K562 (cell line): Measurements from ENCODE around the gene KNSTRN. TPM values are rescaled to one million over a fixed set of nuclear protein-coding genes. Genes with fewer than 3 reads are reported as not detected.

Experiments
- BRD4 ChIP-seq: fragments of 200-600 bp; sonication (generic); IDR thresholded peaks from 2 replicates; pipeline ENCODE4 v1.6.1; 2017; ENCODE audit warnings: inconsistent platforms
- CREB3 ChIP-seq: fragments of 450-650 bp; conservative IDR thresholded peaks from 2 replicates; pipeline ENCODE4 v1.6.1; 2016; ENCODE audit warnings: missing genetic modification characterization, low read depth, mild to moderate bottlenecking, missing compliant biosample characterization, moderate library complexity
- HEY1 ChIP-seq: fragments of 250-450 bp; sonication (Bioruptor Pico); IDR thresholded peaks from 2 replicates; pipeline ENCODE4 v1.5.0; 2020; ENCODE audit warnings: mild to moderate bottlenecking, moderate library complexity, borderline replicate concordance
- NR2C2 ChIP-seq, 2 experiments: fragments of 200-800 bp in 1 of 2; sonication (Bioruptor generic) in 1 of 2; sonication (generic) in 1 of 2; formaldehyde crosslinking in 1 of 2; IDR thresholded peaks; 2 replicates each; pipeline versions ENCODE4 v1.6.1 to v1.8.0; 2016 to 2022; ENCODE audit warnings: mild to moderate bottlenecking in 1 of 2, missing compliant biosample characterization in 1 of 2, missing genetic modification characterization in 1 of 2, missing genetic modification reagents in 1 of 2
- PHF21A ChIP-seq: fragments of 450-650 bp; IDR thresholded peaks from 2 replicates; pipeline ENCODE4 v1.6.1; 2017; ENCODE audit warnings: low read depth, borderline replicate concordance
- RERE ChIP-seq: sonication (generic); formaldehyde crosslinking; IDR thresholded peaks from 2 replicates; pipeline ENCODE4 v1.8.0; 2023; ENCODE audit warnings: missing genetic modification reagents, mild to moderate bottlenecking, borderline replicate concordance
- RHOXF2B ChIP-seq: fragments of 250-450 bp; sonication (Bioruptor Pico); conservative IDR thresholded peaks from 2 replicates; pipeline ENCODE4 v1.5.1; 2021
- SFPQ ChIP-seq: fragments of 200-400 bp; formaldehyde crosslinking; IDR thresholded peaks from 2 replicates; pipeline ENCODE4 v1.6.1; 2017; ENCODE audit warnings: mild to moderate bottlenecking, low read depth, low read length, moderate library complexity
- SRSF1 ChIP-seq: fragments of 200-400 bp; formaldehyde crosslinking; IDR thresholded peaks from 2 replicates; pipeline ENCODE4 v1.6.1; 2017; ENCODE audit warnings: mild to moderate bottlenecking, low read depth, low read length, moderate library complexity
- TCF15 ChIP-seq: fragments of 250-450 bp; sonication (Bioruptor Pico); IDR thresholded peaks from 2 replicates; pipeline ENCODE4 v1.8.0; 2022; ENCODE audit warnings: moderate library complexity, mild to moderate bottlenecking, inconsistent platforms
- TCF3 ChIP-seq: sonication (generic); formaldehyde crosslinking; IDR thresholded peaks from 2 replicates; pipeline ENCODE4 v1.4.0; 2020; ENCODE audit warnings: mild to moderate bottlenecking, missing genetic modification reagents
- TRIM24 ChIP-seq, 2 experiments: fragments of 450-650 bp; IDR thresholded peaks; 2 replicates each; pipeline ENCODE4 v1.6.1; 2016
- ZNF140 ChIP-seq: fragments of 250-450 bp; sonication (Bioruptor Pico); IDR thresholded peaks from 2 replicates; pipeline ENCODE4 v1.8.0; 2021; ENCODE audit warnings: moderate library complexity, mild to moderate bottlenecking, inconsistent platforms
- ZNF239 ChIP-seq: fragments of 250-450 bp; sonication (Bioruptor Pico); IDR thresholded peaks from 2 replicates; pipeline ENCODE4 v1.4.0; 2020; ENCODE audit warnings: mild to moderate bottlenecking
- ZNF253 ChIP-seq: fragments of 250-450 bp; sonication (Bioruptor Pico); conservative IDR thresholded peaks from 2 replicates; pipeline ENCODE4 v1.6.1; 2021; ENCODE audit warnings: mild to moderate bottlenecking
- ZNF324 ChIP-seq: fragments of 250-450 bp; sonication (Bioruptor Pico); IDR thresholded peaks from 2 replicates; pipeline ENCODE4 v1.4.0; 2020; ENCODE audit warnings: mild to moderate bottlenecking
- ZNF408 ChIP-seq: fragments of 250-450 bp; sonication (Bioruptor Pico); IDR thresholded peaks from 2 replicates; pipeline ENCODE4 v1.4.0; 2020; ENCODE audit warnings: low read depth, mild to moderate bottlenecking, moderate library complexity
- ZNF586 ChIP-seq: fragments of 450-650 bp; formaldehyde crosslinking; conservative IDR thresholded peaks from 2 replicates; pipeline ENCODE4 v1.4.0; 2020; ENCODE audit warnings: mild to moderate bottlenecking, moderate library complexity
- ZNF699 ChIP-seq: fragments of 250-450 bp; sonication (Bioruptor Pico); IDR thresholded peaks from 2 replicates; pipeline ENCODE4 v1.8.0; 2021; ENCODE audit warnings: mild to moderate bottlenecking, moderate library complexity; ENCODE audit not compliant: insufficient replicate concordance
- polyA plus RNA-seq, 8 experiments: library from polyadenylated mRNA; depleted of rRNA in 4 of 8; stranded (reverse) in 5 of 8; unstranded in 3 of 8; fragments of >200 nt; fragmentation: Nextera tagmentation in 2 of 8; fragmentation: Illumina TruSeq in 1 of 8; extraction: Ambion mirVana in 2 of 8; extraction: Trizol in 1 of 8; gene quantifications; 2 replicates each; pipeline versions ENCODE4 v1.2.1 to v1.2.3, GENCODE V29; 2011 to 2014; ENCODE audit warnings: inconsistent platforms in 1 of 8, missing spikeins in 1 of 8
- total RNA-seq, 7 experiments: library from RNA; depleted of rRNA in 6 of 7; stranded (reverse); fragments of >200 nt in 6 of 7; fragmentation: Illumina TruSeq in 2 of 7; extraction: Trizol in 2 of 7; gene quantifications; 2 replicates each; pipeline versions ENCODE4 v1.2.1 to v1.2.3, GENCODE V29; 2011 to 2021; ENCODE audit warnings: low replicate concordance in 1 of 7

Gene KNSTRN
- total and polyA plus RNA-seq, 9 of the 15 experiments (the other 6 are each of a cell fraction or from before 2014, with no cell fraction given): 48.7 to 88.2 (median 66.3) TPM

- TF ChIP-seq RERE (CRISPR knock-in tag) (no peak), RHOXF2B (CRISPR knock-in tag) (no peak), TCF15 (CRISPR knock-in tag) (no peak), TCF3 (no peak), ZNF239 (CRISPR knock-in tag) (no peak), ZNF408 (CRISPR knock-in tag) (no peak), CREB3 (tag) (no peak), PHF21A (no peak), ZNF586 (CRISPR knock-in tag) (no peak), ZNF324 (CRISPR knock-in tag) (no peak), SRSF1 (no peak), ZNF253 (CRISPR knock-in tag) (no peak), SFPQ (no peak), BRD4 (no peak), ZNF140 (no peak), HEY1 (CRISPR knock-in tag) (no peak), TRIM24 (IDR thresholded peaks at IDR 0.05) (peak in 1 of 2 experiments; percentile 88; a peak in 2 of 4 replicates), ZNF699 (CRISPR knock-in tag) (no peak), NR2C2 (CRISPR knock-in tag; IDR thresholded peaks at IDR 0.05) (no peak), NR2C2 (tag; IDR thresholded peaks at IDR 0.05) (peak; percentile 65)
Measured at GRCh38 chr15:40382580-40383456, at the start of gene KNSTRN (continued).
